HG03060 (cell line): ENCODE results near the gene AP5S1.
"Not testable (repeated sequence)": the region's sequence is repeated elsewhere in the genome, so short reads cannot be mapped to it uniquely, and the experiment has no call there.

ENCODE experiments used
- ATAC-seq: cut with Tn5 transposase; IDR thresholded peaks from one replicate; pipeline ENCODE4 v1.9.1; 2021; ENCODE audit warnings: low read depth, moderate number of reproducible peaks; ENCODE audit not compliant: unreplicated experiment

Gene AP5S1

DNA sequence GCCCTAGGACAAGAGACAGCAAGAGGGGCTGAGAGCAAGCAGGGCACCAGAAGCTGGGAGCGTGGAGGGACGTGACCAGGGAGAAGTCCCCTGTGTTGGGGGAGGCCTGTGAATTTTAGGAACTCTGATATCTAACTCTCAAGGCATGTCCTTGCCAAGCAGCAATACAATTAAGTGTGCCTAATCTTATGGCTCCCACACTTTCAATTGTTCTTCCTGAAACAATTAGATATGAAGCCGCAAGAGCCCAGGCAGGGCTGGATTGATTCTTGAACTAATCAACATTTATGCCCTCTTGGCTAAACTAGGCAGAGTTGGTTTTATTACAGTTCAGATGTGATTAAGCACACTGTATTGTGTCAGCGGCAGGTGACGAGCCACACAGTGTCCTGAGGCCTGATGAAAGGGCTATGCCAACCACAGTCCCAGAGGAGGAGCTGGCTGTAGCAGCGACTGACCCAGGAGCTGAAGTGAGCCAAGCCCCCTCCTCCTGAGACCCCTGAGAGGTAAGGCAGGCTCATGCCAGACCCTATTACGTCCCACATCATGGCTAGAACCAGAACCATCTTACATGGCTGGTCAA, 22.1 kb downstream of the AP5S1 start:
- no peak for ATAC-seq

DNA sequence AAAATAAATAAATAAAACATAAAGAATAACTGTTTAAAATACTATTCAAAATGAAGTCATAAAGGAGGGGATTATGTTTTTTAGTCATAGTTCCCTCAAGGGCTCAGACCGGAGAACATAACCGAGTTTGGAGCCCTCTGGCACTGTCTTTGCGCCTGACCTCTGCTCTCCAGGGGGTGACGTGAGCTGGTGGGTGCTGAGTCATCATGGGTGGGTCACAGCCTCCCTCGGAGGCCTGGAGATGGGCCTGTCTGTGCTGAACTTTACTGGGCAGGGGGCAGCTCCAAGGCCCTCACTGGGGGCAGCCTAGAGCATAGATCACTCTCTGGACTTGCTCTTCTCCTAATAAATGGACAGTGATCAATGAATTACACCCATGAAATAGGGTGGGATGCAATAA, 23.1 kb downstream of the AP5S1 start:
- ATAC-seq: no peak

DNA sequence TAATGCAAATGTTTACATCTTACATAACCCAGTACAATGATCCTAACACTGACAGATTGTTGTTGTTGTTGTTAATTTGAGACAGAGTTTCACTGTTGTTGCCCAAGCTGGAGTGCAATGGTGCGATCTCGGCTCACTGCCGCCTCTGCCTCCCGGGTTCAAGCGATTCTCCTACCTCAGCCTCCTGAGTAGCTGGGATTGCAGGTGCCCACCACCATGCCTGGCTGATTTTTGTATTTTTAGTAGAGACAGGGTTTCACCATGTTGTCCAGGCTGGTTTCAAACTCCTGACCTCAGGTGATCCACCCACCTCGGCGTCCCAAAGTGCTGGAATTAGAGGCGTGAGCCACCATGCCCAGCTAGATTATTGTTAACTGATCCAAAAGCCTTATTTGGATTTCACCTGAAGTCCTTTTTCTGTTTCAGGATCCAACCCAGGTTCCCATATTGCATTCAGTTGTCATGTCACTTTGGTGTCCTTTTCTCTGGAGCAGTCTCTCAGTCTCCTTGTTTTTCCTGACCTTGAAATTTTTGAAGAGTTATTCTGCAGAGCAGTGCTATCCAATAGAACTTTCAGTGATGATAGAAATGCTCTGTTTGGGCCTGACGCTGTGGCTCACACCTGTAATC, 23.8 kb downstream of the AP5S1 start:
- ATAC-seq: not testable (repeated sequence)

DNA sequence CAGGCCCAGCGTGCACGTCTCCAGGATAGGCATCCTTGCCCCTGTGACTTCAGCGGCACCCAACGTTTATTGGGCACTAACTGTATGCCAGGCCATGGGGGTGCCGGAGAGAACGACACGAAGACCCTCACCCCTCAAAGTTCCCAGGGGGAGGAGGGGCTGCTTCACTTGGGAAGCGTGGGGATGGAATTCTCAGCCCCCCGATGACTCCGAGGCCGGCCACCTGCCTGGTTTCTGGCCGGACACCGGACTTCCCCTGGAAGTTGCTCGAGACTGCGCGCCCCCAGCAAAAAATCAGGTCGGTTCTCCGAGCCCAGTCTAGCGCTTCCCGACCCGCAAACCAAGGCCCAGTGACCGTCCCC, 26.0 kb downstream of the AP5S1 start:
- ATAC-seq: no peak

DNA sequence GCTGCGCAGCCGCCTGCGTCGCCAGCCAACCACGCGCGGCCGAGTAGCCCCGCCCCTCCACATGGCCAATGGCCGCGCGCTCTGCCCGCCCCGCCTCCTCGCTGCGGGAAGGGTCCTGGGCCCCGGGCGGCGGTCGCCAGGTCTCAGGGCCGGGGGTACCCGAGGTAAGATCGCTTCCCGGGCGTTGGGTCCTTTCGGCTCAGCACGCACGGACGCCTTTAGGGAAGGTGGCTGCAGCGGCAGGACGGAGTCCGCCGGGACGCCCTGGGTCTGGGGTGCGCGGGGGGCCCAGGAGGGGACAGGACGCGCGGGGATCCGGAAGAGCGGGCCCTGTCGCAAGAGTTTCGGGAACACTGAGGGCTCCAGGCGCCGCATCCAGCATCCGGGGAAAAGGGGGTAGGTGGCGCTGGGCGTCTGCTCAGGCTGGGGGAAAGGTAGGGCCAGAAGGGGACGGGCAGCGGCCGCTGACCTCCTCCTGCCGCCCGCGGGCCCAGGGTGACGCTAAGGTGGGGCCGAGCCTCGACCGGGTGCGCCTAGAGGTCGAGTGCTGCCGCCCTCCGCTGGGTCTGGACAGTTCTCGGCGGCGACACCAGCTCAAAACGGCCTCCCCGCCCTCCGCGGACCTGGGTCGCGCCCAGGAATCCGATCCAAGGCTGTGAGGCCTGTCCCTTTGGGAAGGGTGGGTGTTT, 26.5 kb downstream of the AP5S1 start, which contains the start of gene MAVS:
TSS of gene MAVS (plus strand) at position 95 of the 689 bp plus-strand sequence. CDS start 7,791 bp downstream, outside the sequence.
- ATAC-seq: no peak

DNA sequence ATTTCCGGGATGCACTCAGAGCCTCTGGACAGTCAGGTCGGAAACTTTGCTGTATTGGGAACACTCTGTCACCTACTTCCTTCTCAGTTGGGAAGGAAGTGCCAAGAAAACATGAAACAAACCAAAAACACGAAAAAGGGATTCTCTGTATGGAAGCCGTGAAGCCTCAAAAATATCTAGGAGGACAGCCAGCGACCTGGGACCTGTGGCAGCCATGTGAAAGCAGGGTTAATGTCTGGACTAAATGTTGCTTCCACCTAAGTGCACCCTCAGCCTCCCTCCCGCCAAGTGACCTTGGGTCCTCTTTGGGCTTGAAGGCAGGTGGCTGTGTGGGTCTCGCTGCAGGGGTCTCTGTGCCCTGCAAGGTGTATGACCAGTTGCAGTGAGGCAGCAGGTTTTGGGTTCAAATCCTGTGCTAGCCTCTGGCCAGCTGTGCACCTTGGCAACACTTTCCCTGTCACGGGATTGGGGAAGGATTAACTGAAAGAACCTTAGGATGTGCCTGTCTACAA, 27.1 kb downstream of the AP5S1 start:
- ATAC-seq: no peak

DNA sequence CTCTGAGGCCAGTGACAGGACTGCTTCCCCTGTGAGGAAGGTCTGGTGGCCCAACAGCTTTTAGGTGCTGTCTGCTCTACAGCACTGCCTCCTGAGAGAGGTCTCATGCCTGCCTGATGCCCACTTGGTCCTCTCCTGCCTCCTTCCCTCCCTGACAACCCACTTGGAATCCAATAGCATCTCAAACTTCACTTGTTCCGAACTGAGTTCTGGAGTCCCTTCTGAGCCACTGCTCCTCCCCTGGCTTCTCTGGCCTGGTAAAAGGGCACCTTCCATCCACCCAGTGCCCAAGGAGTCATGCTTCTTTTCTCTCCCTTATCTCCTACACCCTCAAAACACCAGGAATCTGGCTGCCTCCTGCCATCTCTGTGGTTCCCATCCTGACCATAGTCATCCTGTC, 28.2 kb downstream of the AP5S1 start:
- no peak for ATAC-seq

DNA sequence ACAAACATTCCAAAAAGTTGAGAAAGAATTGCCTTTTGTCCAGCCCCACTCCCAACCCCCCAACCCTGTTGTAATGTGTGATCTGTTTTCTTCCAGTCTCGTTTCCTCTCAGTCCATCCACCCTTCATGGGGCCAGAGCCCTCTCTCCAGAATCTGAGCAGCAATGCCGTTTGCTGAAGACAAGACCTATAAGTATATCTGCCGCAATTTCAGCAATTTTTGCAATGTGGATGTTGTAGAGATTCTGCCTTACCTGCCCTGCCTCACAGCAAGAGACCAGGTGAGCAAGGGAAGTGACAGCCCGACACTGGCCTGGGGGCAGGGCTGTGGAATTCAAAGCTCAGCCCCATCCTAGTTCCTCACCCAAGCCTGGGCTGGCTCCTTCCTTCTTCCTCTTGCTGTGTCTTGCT, 34.1 kb downstream of the AP5S1 start:
- ATAC-seq: no peak

DNA sequence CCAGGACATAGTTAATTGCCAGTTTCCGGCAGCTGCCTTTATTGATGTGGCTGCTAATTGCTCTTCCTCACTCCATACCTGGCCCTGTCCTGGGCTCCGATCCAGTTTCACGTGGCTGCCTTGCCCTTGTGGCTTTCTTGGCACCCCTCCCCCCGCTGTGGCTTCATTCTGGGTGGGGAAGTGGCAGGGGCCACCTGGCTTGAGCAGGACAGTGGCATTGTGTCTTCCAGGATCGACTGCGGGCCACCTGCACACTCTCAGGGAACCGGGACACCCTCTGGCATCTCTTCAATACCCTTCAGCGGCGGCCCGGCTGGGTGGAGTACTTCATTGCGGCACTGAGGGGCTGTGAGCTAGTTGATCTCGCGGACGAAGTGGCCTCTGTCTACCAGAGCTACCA, 37.1 kb downstream of the AP5S1 start:
- ATAC-seq: no peak

DNA sequence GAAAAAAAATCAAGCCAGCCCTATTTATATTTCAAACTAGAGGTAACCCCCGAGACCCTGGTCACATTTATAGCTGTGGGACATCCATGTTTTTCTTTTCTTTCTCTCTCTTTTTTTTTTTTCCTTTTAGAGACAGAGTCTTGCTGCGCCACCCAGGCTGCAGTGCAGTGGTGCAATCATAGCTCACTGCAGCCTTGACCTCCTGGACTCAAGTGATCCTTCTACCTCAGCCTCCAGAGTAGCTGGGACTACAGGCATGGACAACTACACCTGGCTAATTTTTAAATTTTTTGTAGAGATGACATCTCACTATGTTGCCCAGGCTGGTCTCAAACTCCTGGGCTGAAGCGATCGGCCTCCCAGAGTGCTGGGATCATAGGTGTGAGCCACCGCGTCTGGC, 38.3 kb downstream of the AP5S1 start:
- ATAC-seq: no peak

DNA sequence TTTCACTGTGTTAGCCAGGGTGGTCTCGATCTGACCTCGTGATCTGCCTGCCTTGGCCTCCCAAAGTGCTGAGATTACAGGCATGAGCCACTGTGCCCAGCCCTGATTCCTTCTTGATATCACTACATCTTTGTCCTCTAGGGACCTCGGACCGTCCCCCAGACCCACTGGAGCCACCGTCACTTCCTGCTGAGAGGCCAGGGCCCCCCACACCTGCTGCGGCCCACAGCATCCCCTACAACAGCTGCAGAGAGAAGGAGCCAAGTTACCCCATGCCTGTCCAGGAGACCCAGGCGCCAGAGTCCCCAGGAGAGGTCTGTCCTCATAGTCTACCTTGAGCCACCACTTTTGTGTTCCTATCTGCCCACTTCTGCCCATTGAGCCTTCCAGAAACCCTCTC, 40.8 kb downstream of the AP5S1 start:
- ATAC-seq: no peak

DNA sequence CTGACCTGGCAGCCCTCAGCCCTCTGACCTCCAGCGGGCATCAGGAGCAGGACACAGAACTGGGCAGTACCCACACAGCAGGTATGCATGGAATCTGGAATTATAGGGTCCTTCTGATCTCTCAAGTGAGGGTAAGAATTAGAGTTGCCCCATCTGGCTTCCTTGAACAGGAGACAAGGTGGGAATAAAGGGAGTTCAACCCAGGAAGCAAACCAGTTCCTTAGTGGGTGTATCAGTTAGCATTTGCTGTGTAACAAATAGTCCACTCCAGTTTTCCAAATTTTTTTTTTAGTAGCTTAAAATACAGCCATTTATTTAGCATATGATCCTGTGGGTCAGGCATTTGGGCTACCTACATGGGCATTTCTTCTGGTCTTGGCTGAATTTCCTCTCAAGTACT, 42.0 kb downstream of the AP5S1 start:
- ATAC-seq: no peak

DNA sequence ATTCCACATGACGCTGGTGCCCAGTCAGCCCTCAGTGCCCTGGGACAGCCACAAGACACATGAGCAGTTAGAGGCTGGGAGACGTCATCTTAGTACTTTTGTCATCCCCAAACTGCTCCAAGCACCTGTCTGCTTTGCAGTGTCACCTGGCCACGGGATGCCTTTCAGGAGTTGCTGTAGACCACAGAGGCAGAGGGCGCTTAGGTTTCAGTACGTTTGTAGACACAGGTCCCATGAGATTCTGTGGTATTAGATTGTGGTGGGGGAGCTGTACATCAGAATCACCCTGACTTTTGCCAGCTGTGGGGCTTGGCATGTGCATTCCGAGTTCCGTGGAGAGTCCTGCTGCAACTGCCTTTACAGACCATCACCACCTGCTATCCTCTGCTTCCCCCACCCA, 43.0 kb downstream of the AP5S1 start:
- no peak for ATAC-seq

DNA sequence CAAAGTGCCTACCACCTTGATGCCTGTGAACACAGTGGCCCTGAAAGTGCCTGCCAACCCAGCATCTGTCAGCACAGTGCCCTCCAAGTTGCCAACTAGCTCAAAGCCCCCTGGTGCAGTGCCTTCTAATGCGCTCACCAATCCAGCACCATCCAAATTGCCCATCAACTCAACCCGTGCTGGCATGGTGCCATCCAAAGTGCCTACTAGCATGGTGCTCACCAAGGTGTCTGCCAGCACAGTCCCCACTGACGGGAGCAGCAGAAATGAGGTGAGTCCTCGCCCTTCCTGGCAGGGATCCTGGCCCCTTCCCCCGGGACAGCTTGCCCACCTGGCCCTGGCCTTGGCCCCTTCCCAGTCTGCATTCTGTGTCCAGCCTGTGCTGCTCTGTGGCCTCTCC, 44.2 kb downstream of the AP5S1 start:
- no peak for ATAC-seq

DNA sequence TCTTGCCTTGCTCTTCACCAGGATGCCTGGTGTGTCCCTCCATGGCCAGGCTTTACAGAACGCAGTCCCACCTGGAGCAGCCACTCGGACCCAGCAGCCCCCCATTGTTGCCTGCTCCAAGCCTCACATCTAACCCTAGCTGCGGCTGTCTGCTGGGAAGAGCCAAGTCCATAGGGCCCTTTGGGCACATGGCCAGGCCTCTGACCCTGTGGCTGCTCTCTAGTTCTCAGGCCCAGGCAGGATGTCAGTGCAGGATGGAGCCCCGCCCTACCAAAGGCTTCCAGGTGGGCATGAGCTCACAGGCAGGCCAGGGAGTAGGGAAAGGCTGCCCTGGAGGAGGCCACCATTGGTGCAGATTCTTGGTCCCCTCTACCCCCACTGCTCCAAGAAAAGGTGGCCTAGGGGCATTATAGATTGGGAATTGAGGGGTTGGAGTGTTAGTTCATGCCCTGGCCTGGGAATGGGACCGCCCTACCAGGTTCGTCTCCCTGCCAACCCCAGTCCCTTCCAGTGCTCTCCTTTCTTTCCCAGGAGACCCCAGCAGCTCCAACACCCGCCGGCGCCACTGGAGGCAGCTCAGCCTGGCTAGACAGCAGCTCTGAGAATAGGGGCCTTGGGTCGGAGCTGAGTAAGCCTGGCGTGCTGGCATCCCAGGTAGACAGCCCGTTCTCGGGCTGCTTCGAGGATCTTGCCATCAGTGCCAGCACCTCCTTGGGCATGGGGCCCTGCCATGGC, 45.0 kb downstream of the AP5S1 start:
- ATAC-seq: no peak

DNA sequence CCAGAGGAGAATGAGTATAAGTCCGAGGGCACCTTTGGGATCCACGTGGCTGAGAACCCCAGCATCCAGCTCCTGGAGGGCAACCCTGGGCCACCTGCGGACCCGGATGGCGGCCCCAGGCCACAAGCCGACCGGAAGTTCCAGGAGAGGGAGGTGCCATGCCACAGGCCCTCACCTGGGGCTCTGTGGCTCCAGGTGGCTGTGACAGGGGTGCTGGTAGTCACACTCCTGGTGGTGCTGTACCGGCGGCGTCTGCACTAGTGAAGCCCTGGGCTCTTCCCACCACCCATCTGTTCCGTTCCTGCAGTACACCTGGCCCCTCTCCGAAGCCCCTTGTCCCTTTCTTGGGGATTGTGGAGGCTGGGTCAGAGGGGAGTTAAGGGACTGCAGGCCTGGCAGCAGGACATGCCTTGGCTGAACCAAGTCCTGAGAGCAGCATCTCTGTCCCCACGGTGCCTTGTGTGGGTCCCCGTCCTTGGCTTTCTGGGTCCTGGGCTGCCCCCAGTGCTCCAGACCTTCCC, 45.6 kb downstream of the AP5S1 start:
- ATAC-seq: no peak

DNA sequence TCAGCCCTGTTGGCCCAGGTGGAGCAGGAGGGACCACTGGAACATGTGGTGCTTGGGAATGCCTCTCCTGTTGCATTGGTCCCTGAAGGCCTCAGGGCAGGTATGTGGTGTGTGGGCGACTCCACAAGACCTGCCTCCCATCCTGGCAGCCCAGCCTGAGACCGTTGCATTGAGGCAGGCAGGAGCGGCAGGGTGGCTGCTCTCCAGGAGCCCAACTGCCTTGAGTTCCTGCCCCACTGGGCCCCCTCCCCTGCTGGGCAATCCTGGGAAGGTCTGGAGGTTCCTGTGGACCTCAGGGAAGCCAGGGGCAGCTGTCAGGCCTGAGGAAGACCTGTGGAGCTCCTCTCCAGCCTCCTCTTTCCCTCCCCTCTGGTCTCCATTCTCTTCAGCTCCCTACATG, 46.1 kb downstream of the AP5S1 start:
- ATAC-seq: no peak

DNA sequence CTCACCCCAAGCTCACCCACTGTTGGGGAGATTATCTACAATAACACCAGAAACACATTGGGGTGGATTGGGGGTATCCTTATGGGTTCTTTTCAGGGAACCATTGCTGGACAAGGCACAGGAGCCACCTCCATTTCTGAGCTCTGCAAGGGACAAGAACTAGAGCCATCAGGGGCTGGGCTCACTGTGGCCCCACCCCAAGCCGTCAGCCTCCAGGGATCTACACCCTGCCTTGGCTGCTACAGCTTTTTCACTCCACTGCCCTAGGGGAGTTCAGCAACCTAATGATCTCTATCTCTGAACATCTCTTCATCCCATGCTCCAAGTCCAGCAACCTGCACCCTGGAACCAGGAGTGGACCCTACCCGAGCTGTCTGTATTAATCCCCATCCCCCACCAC, 47.5 kb downstream of the AP5S1 start:
- ATAC-seq: no peak

DNA sequence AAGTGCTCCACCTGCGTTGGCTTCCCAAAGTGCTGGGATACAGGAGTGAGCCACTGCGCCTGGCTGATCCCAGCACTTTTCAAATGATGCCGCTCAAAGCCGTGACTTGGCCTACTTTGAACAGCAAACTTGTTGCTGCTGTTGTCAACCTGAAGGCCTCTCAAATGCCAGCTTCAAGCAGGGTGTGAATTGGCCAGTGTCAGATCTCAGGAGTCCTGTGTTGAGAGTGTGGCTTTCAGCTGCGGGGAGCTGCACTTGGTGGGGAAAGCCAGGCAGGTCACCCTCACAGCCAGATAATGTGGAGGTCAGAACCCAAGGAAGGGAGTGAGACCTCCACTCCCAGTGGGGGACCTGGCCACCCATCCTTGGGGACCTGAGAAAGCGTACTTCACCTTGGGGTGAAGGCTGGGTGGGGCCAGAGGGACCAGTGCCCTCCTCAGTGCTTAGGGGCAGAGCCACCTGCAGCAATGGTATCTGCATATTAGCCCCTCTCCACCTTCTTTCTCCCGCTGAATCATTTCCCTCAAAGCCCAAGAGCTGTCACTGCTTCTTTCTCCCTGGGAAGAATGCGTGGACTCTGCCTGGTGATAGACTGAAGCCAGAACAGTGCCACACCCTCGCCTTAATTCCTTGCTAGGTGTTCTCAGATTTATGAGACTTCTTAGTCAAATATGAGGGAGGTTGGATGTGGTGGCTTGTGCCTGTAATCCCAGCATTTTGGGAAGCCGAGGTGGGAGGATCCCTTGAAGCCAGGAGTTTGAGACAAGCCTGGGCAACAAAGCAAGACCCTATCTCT, 49.7 kb downstream of the AP5S1 start:
- ATAC-seq: no peak

DNA sequence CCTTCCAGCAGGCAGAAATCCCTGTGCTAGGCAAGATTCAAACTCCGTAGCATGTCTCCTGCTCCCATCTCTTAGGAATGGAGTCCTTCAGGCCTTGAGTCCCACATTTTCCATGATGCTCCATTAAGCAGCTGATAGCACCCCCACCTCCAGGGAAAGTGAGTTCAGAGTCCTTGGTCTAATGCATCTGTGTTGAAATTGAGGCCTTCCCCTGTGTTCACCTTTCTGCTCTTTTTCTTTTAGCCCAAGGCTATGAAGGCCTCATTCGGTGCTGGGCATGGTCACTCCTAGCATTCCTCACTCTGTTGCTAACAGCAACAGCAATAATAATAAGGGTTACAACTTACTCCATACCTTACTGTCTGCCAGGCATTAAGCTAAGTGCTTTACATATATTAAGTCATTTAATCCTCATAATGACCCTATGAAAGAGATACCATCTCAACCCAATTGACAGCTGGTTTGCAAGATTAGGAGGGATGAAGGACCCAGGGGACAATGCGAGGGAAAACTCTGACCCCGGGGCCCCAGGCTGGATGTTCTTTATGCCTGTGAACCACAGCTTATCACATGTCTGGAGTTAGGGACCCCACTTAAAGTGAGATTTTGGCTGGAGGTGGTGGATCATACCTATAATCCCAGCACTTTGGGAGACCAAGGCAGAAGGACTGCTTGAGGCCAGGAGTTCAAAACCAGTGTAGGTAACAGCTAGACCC, 51.4 kb downstream of the AP5S1 start:
- no peak for ATAC-seq
